Jurkat, Clone E6-1 (cell line): ENCODE results near the gene EFEMP2. TPM values are rescaled to one million over a fixed set of nuclear protein-coding genes. Genes with fewer than 3 reads are reported as not detected.

Experiments
- DNase-seq: peaks from one replicate; pipeline ENCODE4 v3.0.0-alpha.2; 2011; ENCODE audit warnings: low read depth, low spot score
- H3K4me3 ChIP-seq: 2 replicates; pipeline ENCODE4 v1.5.1; 2011; ENCODE audit warnings: mild to moderate bottlenecking, low read length, control low read depth, moderate library complexity
- polyA plus RNA-seq: library from polyadenylated mRNA; unstranded; fragments of >200 nt; gene quantifications from one replicate; pipeline ENCODE4 v1.2.1, GENCODE V29; 2012; ENCODE audit warnings: missing spikeins; ENCODE audit not compliant: insufficient read length, insufficient read depth

EFEMP2 gene
- polyA plus RNA-seq = 9.7 TPM

GRCh38 chr11:65872586-65873317 lies at the start of gene EFEMP2:
TSS of gene EFEMP2 (minus strand) at chr11:65872800. CDS start at chr11:65872354, 446 bp downstream.
- DNase-seq = no peak
- peak within 1 kb of the TSS; percentile 65 for H3K4me3 ChIP-seq

GRCh38 chr11:65921876-65922275 lies 49.3 kb upstream of the EFEMP2 start:
- no peak for DNase-seq
- no peak overlapping the region for H3K4me3 ChIP-seq

GRCh38 chr11:65921033-65921555 lies 48.5 kb upstream of the EFEMP2 start:
- no peak for DNase-seq
- no peak overlapping the region for H3K4me3 ChIP-seq

- no peak for DNase-seq
- H3K4me3 ChIP-seq = peak overlapping the region; percentile 66
Observed at GRCh38 chr11:65920372-65920802, 47.8 kb upstream of the EFEMP2 start.

GRCh38 chr11:65919573-65920371 lies 47.2 kb upstream of the EFEMP2 start:
- DNase-seq = no peak

GRCh38 chr11:65919141-65919572 lies 46.6 kb upstream of the EFEMP2 start, which contains the start of gene DRAP1:
TSS of gene DRAP1 (plus strand) at chr11:65919426. CDS start at chr11:65919502, 76 bp downstream.
- H3K4me3 ChIP-seq = peak within 1 kb of the TSS; percentile 88
- DNase-seq = peak; percentile 93

More at GRCh38 chr11:65919573-65920371, 47.2 kb upstream of the EFEMP2 start:
- peak overlapping the region; percentile 66 for H3K4me3 ChIP-seq

GRCh38 chr11:65918211-65919140 lies 45.9 kb upstream of the EFEMP2 start, which contains the start of gene C11orf68:
TSS of gene C11orf68 (minus strand) at chr11:65919062. CDS start at chr11:65919031, 31 bp downstream.
- peak within 1 kb of the TSS; percentile 88 for H3K4me3 ChIP-seq
- DNase-seq = no peak

GRCh38 chr11:65917434-65918210 lies 45.0 kb upstream of the EFEMP2 start:
- no peak for DNase-seq
- peak overlapping the region; percentile 88 for H3K4me3 ChIP-seq

GRCh38 chr11:65917077-65917433 lies 44.5 kb upstream of the EFEMP2 start:
- DNase-seq = no peak
- no peak overlapping the region for H3K4me3 ChIP-seq

- H3K4me3 ChIP-seq = no peak overlapping the region
- DNase-seq = no peak
Observed at GRCh38 chr11:65916391-65916790, 43.8 kb upstream of the EFEMP2 start.

- no peak for DNase-seq
- no peak overlapping the region for H3K4me3 ChIP-seq
Observed at GRCh38 chr11:65915821-65916251, 43.2 kb upstream of the EFEMP2 start.

GRCh38 chr11:65915101-65915820 lies 42.7 kb upstream of the EFEMP2 start:
- no peak overlapping the region for H3K4me3 ChIP-seq
- DNase-seq = no peak

GRCh38 chr11:65912845-65913244 lies 40.2 kb upstream of the EFEMP2 start:
- no peak for DNase-seq
- H3K4me3 ChIP-seq = no peak overlapping the region

GRCh38 chr11:65911682-65912568 lies 39.3 kb upstream of the EFEMP2 start:
- H3K4me3 ChIP-seq = no peak overlapping the region
- no peak for DNase-seq

GRCh38 chr11:65907878-65908277 lies 35.3 kb upstream of the EFEMP2 start:
- no peak for DNase-seq
- H3K4me3 ChIP-seq = no peak overlapping the region

GRCh38 chr11:65906602-65907001 lies 34.0 kb upstream of the EFEMP2 start:
- H3K4me3 ChIP-seq = no peak overlapping the region
- no peak for DNase-seq
